Ishikawa (cell line): Measurements from ENCODE around the gene ZNF175.

Source experiments
- CEBPB ChIP-seq: IDR thresholded peaks from 2 replicates; pipeline ENCODE4 v1.6.1; 2012
- CREB1 ChIP-seq: IDR thresholded peaks from 2 replicates; pipeline ENCODE4 v1.6.1; 2012; ENCODE audit warnings: low read depth
- EGR1 ChIP-seq: IDR thresholded peaks from 2 replicates; pipeline ENCODE4 v1.6.1; 2012
- EP300 ChIP-seq: IDR thresholded peaks from 2 replicates; pipeline ENCODE4 v1.6.1; 2012; ENCODE audit warnings: borderline replicate concordance
- MAX ChIP-seq: IDR thresholded peaks from 2 replicates; pipeline ENCODE4 v1.6.1; 2012
- RAD21 ChIP-seq: IDR thresholded peaks from 2 replicates; pipeline ENCODE4 v1.6.1; 2012; ENCODE audit warnings: low read depth
- REST ChIP-seq: IDR thresholded peaks from 2 replicates; pipeline ENCODE4 v1.6.1; 2012; ENCODE audit warnings: low read depth, mild to moderate bottlenecking
- TAF1 ChIP-seq: IDR thresholded peaks from 2 replicates; pipeline ENCODE4 v1.6.1; 2012; ENCODE audit warnings: low read depth, mild to moderate bottlenecking
- TCF12 ChIP-seq: IDR thresholded peaks from 2 replicates; pipeline ENCODE4 v1.6.1; 2012; ENCODE audit warnings: low read depth
- TEAD4 ChIP-seq: IDR thresholded peaks from 2 replicates; pipeline ENCODE4 v1.6.1; 2012
- USF1 ChIP-seq: IDR thresholded peaks from 2 replicates; pipeline ENCODE4 v1.6.1; 2012
- YY1 ChIP-seq: IDR thresholded peaks from 2 replicates; pipeline ENCODE4 v1.6.1; 2012; ENCODE audit warnings: low read depth
- ZBTB7A ChIP-seq: IDR thresholded peaks from 2 replicates; pipeline ENCODE4 v1.6.1; 2012; ENCODE audit warnings: low read depth

GRCh38 chr19:51614789-51615188 is 43.7 kb downstream of the ZNF175 start:
- TF ChIP-seq RAD21 = no peak
- no peak for TF ChIP-seq EGR1
- TF ChIP-seq TAF1 = no peak
- TF ChIP-seq EP300 = no peak
- no peak for TF ChIP-seq TCF12
- no peak for TF ChIP-seq REST
- no peak for TF ChIP-seq CREB1
- TF ChIP-seq MAX = no peak
- no peak for TF ChIP-seq YY1
- TF ChIP-seq CEBPB = no peak
- TF ChIP-seq TEAD4 = no peak
- TF ChIP-seq ZBTB7A = no peak
- TF ChIP-seq USF1 = no peak
